ENCODE measurements around the gene NCCRP1. TPM values are rescaled to one million over a fixed set of nuclear protein-coding genes. Genes with fewer than 3 reads are reported as not detected.

NCCRP1 gene
- total and polyA plus RNA-seq, 7 experiments from 2014 or later, result not detected

DNA sequence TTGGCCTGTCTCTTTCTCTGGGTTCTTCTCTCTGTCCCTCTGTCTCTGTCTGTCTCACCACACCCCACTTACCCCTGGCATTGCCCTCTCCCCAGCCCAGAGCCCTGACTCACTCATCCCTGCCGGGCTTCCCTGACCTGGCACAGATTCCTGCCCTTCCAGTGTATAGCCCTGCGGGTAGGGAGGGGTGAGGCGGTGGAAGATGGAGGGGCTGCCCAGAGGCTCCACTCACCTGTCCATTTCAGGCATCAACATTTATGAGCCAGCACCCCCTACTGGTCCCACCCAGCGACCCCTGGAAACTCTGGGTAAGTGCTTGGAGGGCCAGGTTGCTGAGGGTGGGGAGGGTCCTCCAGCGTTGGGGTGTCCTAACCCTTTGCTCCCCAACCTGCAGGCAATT is 1.0 kb downstream of the NCCRP1 start:
- CTCF ChIA-PET, result no interaction called here
- peak overlapping the region in 3 of 10 donors; percentile 52 to 74 (median 56) for H3K4me3 Mint-ChIP-seq
- H3K9me3 Mint-ChIP-seq, result no peaks in the 10 kb centered on the region
- H3K27me3 Mint-ChIP-seq, result peaks cover 50 to 85% (median 69%) of the 10 kb centered on the region in 5 donors
- no peak overlapping the region for H3K27ac Mint-ChIP-seq
- Histone ChIP-seq H3K36me3 (ENCODE audit: control insufficient read depth in 2 of 3, insufficient read depth in 3 of 3, low read length in 3 of 3) (no peaks in the 10 kb centered on the region), H3K4me3 (ENCODE audit: low read length) (no peak overlapping the region), H3K4me1 (ENCODE audit: control insufficient read depth in 2 of 2, insufficient read depth in 2 of 2, low read length in 2 of 2) (peaks cover 9 to 16% of the 10 kb centered on the region in 2 donors), H3K9me3 (ENCODE audit: control insufficient read depth in 2 of 3, low read length in 3 of 3) (no peaks in the 10 kb centered on the region), H3K27me3 (ENCODE audit: control insufficient read depth in 2 of 2, insufficient read depth in 2 of 2, low read length in 2 of 2) (peaks cover 0 to 24% of the 10 kb centered on the region in 2 donors), H3K27ac (ENCODE audit: low read depth, low read length) (no peak overlapping the region)
- ATAC-seq, result no peak
- H3K4me1 Mint-ChIP-seq, result peaks cover 12 to 24% (median 19%) of the 10 kb centered on the region in 7 donors
- no peak for DNase-seq
- H3K36me3 Mint-ChIP-seq, result peaks cover 0 to 2% (median 0%) of the 10 kb centered on the region in 5 donors
- POLR2A ChIA-PET, result no interaction called here
- intact Hi-C loops (cut with micrococcal nuclease), result no loop called here

DNA sequence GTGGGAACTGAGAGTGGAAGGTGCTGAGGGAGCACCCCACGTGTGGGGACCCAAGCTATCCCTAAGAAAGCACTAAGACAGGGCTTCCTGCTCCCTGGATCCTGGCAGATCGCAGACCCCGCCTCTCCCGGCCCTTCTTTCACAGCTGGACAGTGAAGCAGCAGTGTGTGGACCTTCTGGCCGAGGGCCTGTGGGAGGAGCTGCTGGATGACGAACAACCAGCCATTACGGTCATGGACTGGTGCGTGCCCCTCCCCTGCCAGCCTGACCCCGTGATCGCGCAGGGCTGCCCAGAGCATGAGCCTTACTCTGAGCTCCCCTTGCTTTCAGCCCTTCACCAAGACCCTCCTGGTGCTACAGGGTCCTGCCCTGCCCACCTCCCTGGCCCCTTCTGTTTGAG is 2.3 kb downstream of the NCCRP1 start:
- Histone ChIP-seq H3K4me3 (ENCODE audit: low read length) (no peak overlapping the region), H3K9me3 (ENCODE audit: control insufficient read depth in 2 of 3, low read length in 3 of 3) (no peaks in the 10 kb centered on the region), H3K36me3 (ENCODE audit: control insufficient read depth in 2 of 3, insufficient read depth in 3 of 3, low read length in 3 of 3) (no peaks in the 10 kb centered on the region), H3K4me1 (ENCODE audit: control insufficient read depth in 2 of 2, insufficient read depth in 2 of 2, low read length in 2 of 2) (peaks cover 9 to 16% of the 10 kb centered on the region in 2 donors), H3K27ac (ENCODE audit: low read depth, low read length) (no peak overlapping the region), H3K27me3 (ENCODE audit: control insufficient read depth in 2 of 2, insufficient read depth in 2 of 2, low read length in 2 of 2) (peaks cover 0 to 29% of the 10 kb centered on the region in 2 donors)
- ChIA-PET POLR2A (no interaction called here), CTCF (no interaction called here)
- no peak for ATAC-seq
- Mint-ChIP-seq H3K36me3 (peaks cover 0 to 2% (median 0%) of the 10 kb centered on the region in 5 donors), H3K27ac (no peak overlapping the region), H3K27me3 (peaks cover 53 to 88% (median 70%) of the 10 kb centered on the region in 5 donors), H3K4me1 (peaks cover 12 to 24% (median 19%) of the 10 kb centered on the region in 7 donors), H3K4me3 (peak overlapping the region in 1 of 10 donors; percentile 34), H3K9me3 (no peaks in the 10 kb centered on the region)
- no peak for DNase-seq
- intact Hi-C loops (cut with micrococcal nuclease), result no loop called here

DNA sequence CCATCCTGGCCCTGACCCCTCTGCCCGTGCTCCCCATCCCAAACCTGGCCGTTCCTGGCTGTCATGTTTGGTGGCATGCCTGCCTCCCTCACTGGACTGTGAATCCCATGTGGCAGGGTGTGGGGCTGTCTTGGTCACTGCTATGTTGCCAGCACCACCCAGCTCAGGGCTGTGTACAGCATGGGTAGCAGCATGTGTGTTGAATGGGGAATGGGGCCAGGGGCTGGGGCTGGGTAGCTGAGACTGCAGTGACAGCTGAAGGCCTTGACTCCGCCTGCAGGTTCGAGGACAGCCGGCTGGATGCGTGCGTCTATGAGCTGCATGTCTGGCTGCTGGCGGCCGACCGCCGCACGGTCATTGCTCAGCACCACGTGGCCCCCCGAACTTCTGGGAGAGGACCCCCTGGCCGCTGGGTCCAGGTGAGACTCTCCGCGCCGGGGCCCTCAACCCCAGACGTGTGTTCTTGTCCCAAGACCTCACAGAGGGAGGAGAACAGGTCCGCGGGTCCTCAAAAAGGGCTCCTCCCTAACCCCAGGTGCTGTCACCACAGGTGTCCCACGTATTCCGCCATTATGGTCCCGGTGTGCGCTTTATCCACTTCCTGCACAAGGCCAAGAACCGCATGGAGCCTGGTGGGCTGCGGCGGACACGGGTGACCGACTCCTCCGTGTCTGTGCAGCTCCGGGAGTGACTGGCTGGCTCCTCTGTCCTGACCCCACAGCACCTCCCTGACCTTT is 3.5 kb downstream of the NCCRP1 start:
- Histone ChIP-seq H3K36me3 (ENCODE audit: control insufficient read depth in 2 of 3, insufficient read depth in 3 of 3, low read length in 3 of 3) (no peaks in the 10 kb centered on the region), H3K27me3 (ENCODE audit: control insufficient read depth in 2 of 2, insufficient read depth in 2 of 2, low read length in 2 of 2) (peaks cover 0 to 31% of the 10 kb centered on the region in 2 donors), H3K27ac (ENCODE audit: low read depth, low read length) (no peak overlapping the region), H3K4me3 (ENCODE audit: low read length) (no peak overlapping the region), H3K9me3 (ENCODE audit: control insufficient read depth in 2 of 3, low read length in 3 of 3) (no peaks in the 10 kb centered on the region), H3K4me1 (ENCODE audit: control insufficient read depth in 2 of 2, insufficient read depth in 2 of 2, low read length in 2 of 2) (peaks cover 9 to 16% of the 10 kb centered on the region in 2 donors)
- ATAC-seq (no peak), DNase-seq (no peak)
- POLR2A ChIA-PET, result interaction anchor here (0.5 kb wide), 1 partner anchor 134 kb away, joined by 3 read pairs; no protein-coding TSS in a partner anchor
- H3K36me3 Mint-ChIP-seq, result peaks cover 0 to 2% (median 0%) of the 10 kb centered on the region in 5 donors
- H3K27me3 Mint-ChIP-seq, result peaks cover 51 to 91% (median 69%) of the 10 kb centered on the region in 5 donors
- no peaks in the 10 kb centered on the region for H3K9me3 Mint-ChIP-seq
- intact Hi-C loops (cut with micrococcal nuclease), result no loop called here
- CTCF ChIA-PET, result no interaction called here
- no peak overlapping the region for H3K27ac Mint-ChIP-seq
- no peak overlapping the region for H3K4me3 Mint-ChIP-seq
- H3K4me1 Mint-ChIP-seq, result peaks cover 9 to 20% (median 18%) of the 10 kb centered on the region in 7 donors

DNA sequence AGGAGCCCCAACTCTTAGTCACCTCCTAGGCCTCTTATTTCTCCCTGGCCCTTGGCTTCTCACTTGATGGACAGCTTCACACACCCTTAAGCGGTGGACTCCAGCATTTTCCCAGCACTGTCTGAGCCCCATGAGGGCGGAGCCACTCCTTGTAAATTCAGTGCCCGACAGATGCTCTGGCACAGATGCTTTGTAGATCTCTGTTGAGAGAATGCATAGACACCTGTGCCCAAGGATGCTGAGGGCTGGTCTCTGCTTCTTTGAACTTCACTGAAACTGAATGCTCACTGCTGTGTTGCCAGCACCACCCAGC is 4.0 kb downstream of the NCCRP1 start:
- H3K27me3 ChIP-seq (ENCODE audit: control insufficient read depth in 2 of 2, insufficient read depth in 2 of 2, low read length in 2 of 2), result peaks cover 0 to 28% of the 10 kb centered on the region in 2 donors
- peaks cover 0 to 2% (median 0%) of the 10 kb centered on the region in 5 donors for H3K36me3 Mint-ChIP-seq

DNA sequence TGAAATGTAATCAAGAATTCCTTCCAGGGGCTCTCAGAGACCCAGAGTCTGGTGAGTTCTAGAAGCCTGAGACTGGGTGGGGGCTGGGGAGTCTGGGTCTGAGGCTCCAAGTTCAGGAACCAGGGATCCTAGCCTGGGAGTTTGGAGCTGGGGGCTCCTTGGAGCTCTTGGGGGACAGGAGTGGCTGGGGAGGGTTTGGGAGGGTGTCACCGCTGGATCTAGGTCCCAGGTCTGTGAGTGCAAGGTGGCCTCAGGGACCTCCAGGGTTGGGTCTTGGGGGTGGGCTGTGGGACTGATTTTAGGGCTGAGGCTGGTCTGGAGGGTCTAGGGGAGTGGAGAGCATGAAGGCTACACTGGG is 6.2 kb downstream of the NCCRP1 start:
- H3K4me3 ChIP-seq (ENCODE audit: low read length), result no peak overlapping the region
- intact Hi-C loops (cut with micrococcal nuclease), result no loop called here
- Mint-ChIP-seq H3K4me1 (peaks cover 0 to 5% (median 0%) of the 10 kb centered on the region in 7 donors), H3K4me3 (no peak overlapping the region), H3K36me3 (no peaks in the 10 kb centered on the region), H3K9me3 (no peaks in the 10 kb centered on the region), H3K27me3 (peaks cover 38 to 69% (median 51%) of the 10 kb centered on the region in 5 donors), H3K27ac (no peak overlapping the region)
- H3K27me3 ChIP-seq (ENCODE audit: control insufficient read depth in 2 of 2, insufficient read depth in 2 of 2, low read length in 2 of 2), result peaks cover 0 to 18% of the 10 kb centered on the region in 2 donors
- H3K27ac ChIP-seq (ENCODE audit: low read depth, low read length), result no peak overlapping the region
- CTCF ChIA-PET, result no interaction called here
- H3K9me3 ChIP-seq (ENCODE audit: control insufficient read depth in 2 of 3, low read length in 3 of 3), result no peaks in the 10 kb centered on the region
- H3K4me1 ChIP-seq (ENCODE audit: control insufficient read depth in 2 of 2, insufficient read depth in 2 of 2, low read length in 2 of 2), result no peaks in the 10 kb centered on the region
- ATAC-seq (no peak), DNase-seq (no peak)
- H3K36me3 ChIP-seq (ENCODE audit: control insufficient read depth in 2 of 3, insufficient read depth in 3 of 3, low read length in 3 of 3), result no peaks in the 10 kb centered on the region
- POLR2A ChIA-PET, result no interaction called here

More for the DNA sequence above, 4.0 kb downstream of the NCCRP1 start:
- no peaks in the 10 kb centered on the region for H3K9me3 Mint-ChIP-seq
- H3K27me3 Mint-ChIP-seq, result peaks cover 46 to 88% (median 64%) of the 10 kb centered on the region in 5 donors
- peaks cover 4 to 14% (median 13%) of the 10 kb centered on the region in 7 donors for H3K4me1 Mint-ChIP-seq
- CTCF ChIA-PET, result no interaction called here
- intact Hi-C loops (cut with micrococcal nuclease), result no loop called here
- no peaks in the 10 kb centered on the region for H3K36me3 ChIP-seq (ENCODE audit: control insufficient read depth in 2 of 3, insufficient read depth in 3 of 3, low read length in 3 of 3)
- H3K4me3 ChIP-seq (ENCODE audit: low read length), result no peak overlapping the region
- ATAC-seq (no peak), DNase-seq (no peak)
- H3K4me3 Mint-ChIP-seq, result no peak overlapping the region
- POLR2A ChIA-PET, result no interaction called here
- no peak overlapping the region for H3K27ac ChIP-seq (ENCODE audit: low read depth, low read length)
- H3K4me1 ChIP-seq (ENCODE audit: control insufficient read depth in 2 of 2, insufficient read depth in 2 of 2, low read length in 2 of 2), result peaks cover 8 to 12% of the 10 kb centered on the region in 2 donors
- peak overlapping the region in 1 of 9 donors; percentile 60 for H3K27ac Mint-ChIP-seq
- H3K9me3 ChIP-seq (ENCODE audit: control insufficient read depth in 2 of 3, low read length in 3 of 3), result no peaks in the 10 kb centered on the region

DNA sequence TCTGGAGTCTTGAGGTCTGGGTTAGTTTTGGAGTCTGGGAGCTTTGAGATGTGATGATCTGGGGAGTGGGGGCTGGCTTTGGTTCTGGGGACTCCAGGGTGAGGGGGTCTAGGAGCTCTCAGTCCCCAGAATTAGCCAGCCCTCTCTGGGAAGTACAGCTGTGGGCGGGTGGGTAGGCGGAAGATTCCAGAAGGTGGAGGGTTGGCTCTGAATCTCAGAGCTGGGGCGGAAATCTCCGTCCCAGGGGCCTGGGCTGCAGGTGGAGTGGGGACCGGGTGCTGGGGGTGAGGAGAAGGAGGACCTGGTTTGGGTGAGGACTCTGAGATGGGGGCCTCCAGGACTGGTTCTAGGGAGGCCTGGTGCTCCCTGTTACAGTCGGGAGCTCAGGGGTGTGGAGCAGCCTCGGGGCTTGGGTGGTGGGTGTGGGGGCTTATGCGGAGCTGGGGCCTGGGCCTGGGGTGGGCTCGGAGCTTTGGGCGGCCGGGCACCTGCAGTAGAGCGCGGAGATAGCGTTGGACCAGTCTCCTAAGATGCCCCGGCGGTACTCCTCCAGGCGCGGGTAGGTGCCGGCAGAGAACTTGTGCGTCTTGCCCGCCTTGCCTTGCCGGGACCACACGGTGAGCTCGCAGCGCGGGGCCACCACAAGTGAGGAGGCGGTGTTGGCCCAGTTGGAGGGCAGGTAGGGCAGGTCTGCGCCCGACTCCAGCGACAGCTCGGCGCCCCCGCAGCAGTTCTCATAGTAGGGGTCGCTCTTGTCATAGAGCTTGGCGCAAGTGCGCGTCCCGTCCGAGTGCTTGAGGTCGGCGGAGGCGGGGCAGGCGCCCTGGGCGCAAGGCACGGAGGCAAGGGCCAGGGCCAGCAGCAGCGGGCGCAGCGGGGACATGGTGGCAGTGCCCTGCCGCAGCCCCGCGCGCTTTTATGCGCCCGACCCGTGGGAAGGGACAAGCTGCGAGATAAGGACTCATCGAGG is 6.9 kb downstream of the NCCRP1 start, which contains the start of gene SYCN:
Gene SYCN, minus strand, starts transcription at position 892 of the 970 bp plus-strand sequence. Its CDS starts 9 bp downstream, at position 883.
- intact Hi-C loops (cut with micrococcal nuclease), result no loop called here
- Mint-ChIP-seq H3K27ac (no peak within 1 kb of the TSS), H3K27me3 (peaks cover 33 to 62% (median 51%) of the 10 kb centered on the region in 5 donors)

More for the DNA sequence above, 6.9 kb downstream of the NCCRP1 start, which contains the start of gene SYCN:
- ATAC-seq (no peak), DNase-seq (no peak)
- Mint-ChIP-seq H3K4me1 (peaks cover 0 to 5% (median 0%) of the 10 kb centered on the region in 7 donors), H3K9me3 (no peaks in the 10 kb centered on the region), H3K36me3 (no peaks in the 10 kb centered on the region), H3K4me3 (no peak within 1 kb of the TSS)
- H3K4me3 ChIP-seq (ENCODE audit: low read length), result no peak within 1 kb of the TSS
- CTCF ChIA-PET, result no interaction called here
- peaks cover 0 to 18% of the 10 kb centered on the region in 2 donors for H3K27me3 ChIP-seq (ENCODE audit: control insufficient read depth in 2 of 2, insufficient read depth in 2 of 2, low read length in 2 of 2)
- POLR2A ChIA-PET, result no interaction called here
- no peaks in the 10 kb centered on the region for H3K36me3 ChIP-seq (ENCODE audit: control insufficient read depth in 2 of 3, insufficient read depth in 3 of 3, low read length in 3 of 3)
- H3K4me1 ChIP-seq (ENCODE audit: control insufficient read depth in 2 of 2, insufficient read depth in 2 of 2, low read length in 2 of 2), result no peaks in the 10 kb centered on the region
- no peaks in the 10 kb centered on the region for H3K9me3 ChIP-seq (ENCODE audit: control insufficient read depth in 2 of 3, low read length in 3 of 3)
- no peak within 1 kb of the TSS for H3K27ac ChIP-seq (ENCODE audit: low read depth, low read length)

Data from naive thymus-derived CD4-positive, alpha-beta T cell (primary cell).